ENCODE results near the gene GPR26.
"Not testable (repeated sequence)": the region's sequence is repeated elsewhere in the genome, so short reads cannot be mapped to it uniquely, and the experiment has no call there.

GPR26 gene

GRCh38 chr10:123706236-123706635 is 40.1 kb downstream of the GPR26 start:
- DNase-seq (ENCODE audit: low read depth in 2 of 2), result no peak

GRCh38 chr10:123715546-123715945 is 49.4 kb downstream of the GPR26 start:
- no peak for DNase-seq (ENCODE audit: low read depth in 2 of 2)

- no peak for DNase-seq (ENCODE audit: low read depth in 2 of 2)
These were observed 51.2 kb downstream of the GPR26 start for GRCh38 chr10:123717336-123717735.

GRCh38 chr10:123718544-123719060 is 52.4 kb downstream of the GPR26 start:
- no peak for DNase-seq (ENCODE audit: low read depth in 2 of 2)

GRCh38 chr10:123720536-123720935 is 54.4 kb downstream of the GPR26 start:
- DNase-seq (ENCODE audit: low read depth in 2 of 2), result no peak

GRCh38 chr10:123721441-123722049 is 55.4 kb downstream of the GPR26 start:
- no peak for DNase-seq (ENCODE audit: low read depth in 2 of 2)

- no peak for DNase-seq (ENCODE audit: low read depth in 2 of 2)
These were observed 56.2 kb downstream of the GPR26 start for GRCh38 chr10:123722351-123722750.

GRCh38 chr10:123724747-123725146 is 58.6 kb downstream of the GPR26 start:
- no peak for DNase-seq (ENCODE audit: low read depth in 2 of 2)

GRCh38 chr10:123726381-123726780 is 60.2 kb downstream of the GPR26 start:
- no peak for DNase-seq (ENCODE audit: low read depth in 2 of 2)

- DNase-seq (ENCODE audit: low read depth in 2 of 2), result no peak
These were observed 60.7 kb downstream of the GPR26 start for GRCh38 chr10:123726836-123727235.

- DNase-seq (ENCODE audit: low read depth in 2 of 2), result no peak
These were observed 63.4 kb downstream of the GPR26 start for GRCh38 chr10:123729523-123729922.

- not testable (repeated sequence) for DNase-seq (ENCODE audit: low read depth in 2 of 2)
These were observed 70.8 kb downstream of the GPR26 start for GRCh38 chr10:123736917-123737316.

- DNase-seq (ENCODE audit: low read depth in 2 of 2), result no peak
These were observed 75.0 kb downstream of the GPR26 start for GRCh38 chr10:123741146-123741545.

GRCh38 chr10:123741711-123742110 is 75.6 kb downstream of the GPR26 start:
- no peak for DNase-seq (ENCODE audit: low read depth in 2 of 2)

- no peak for DNase-seq (ENCODE audit: low read depth in 2 of 2)
These were observed 76.7 kb downstream of the GPR26 start for GRCh38 chr10:123742751-123743440.

- no peak for DNase-seq (ENCODE audit: low read depth in 2 of 2)
These were observed 77.5 kb downstream of the GPR26 start for GRCh38 chr10:123743441-123744223.

- DNase-seq (ENCODE audit: low read depth in 2 of 2), result no peak
These were observed 78.0 kb downstream of the GPR26 start for GRCh38 chr10:123744224-123744536.

Data from fibroblast of skin of left quadriceps (primary cell).